ENCODE data around the gene GUCY2C.

The GUCY2C gene

GRCh38 chr12:14619741-14620501 is 76.5 kb downstream of the GUCY2C start:
- no peak for DNase-seq

GRCh38 chr12:14618983-14619382 is 77.4 kb downstream of the GUCY2C start:
- peak in 2 of 3 donors; percentile 19 to 46 for DNase-seq

- DNase-seq: peak; percentile 36 to 76 (median 69)
These were observed 81.7 kb downstream of the GUCY2C start for GRCh38 chr12:14614704-14615121.

GRCh38 chr12:14613718-14614117 is 82.7 kb downstream of the GUCY2C start:
- peak; percentile 39 to 69 (median 62) for DNase-seq

GRCh38 chr12:14612898-14613445 is 83.4 kb downstream of the GUCY2C start:
- no peak for DNase-seq

GRCh38 chr12:14612250-14612649 is 84.1 kb downstream of the GUCY2C start:
- no peak for DNase-seq

GRCh38 chr12:14611640-14612203 is 84.7 kb downstream of the GUCY2C start:
- DNase-seq: no peak

GRCh38 chr12:14607568-14607967 is 88.8 kb downstream of the GUCY2C start:
- peak; percentile 4 to 34 (median 27) for DNase-seq

GRCh38 chr12:14605401-14605989 is 90.9 kb downstream of the GUCY2C start:
- DNase-seq: peak in 2 of 3 donors; percentile 30 to 39

- DNase-seq: peak in 1 of 3 donors; percentile 27
These were observed 94.5 kb downstream of the GUCY2C start for GRCh38 chr12:14601692-14602478.

GRCh38 chr12:14597480-14597879 is 98.9 kb downstream of the GUCY2C start:
- no peak for DNase-seq

GRCh38 chr12:14591719-14592118 is 104.7 kb downstream of the GUCY2C start:
- no peak for DNase-seq

GRCh38 chr12:14589169-14590004 is 107.0 kb downstream of the GUCY2C start:
- DNase-seq: no peak

GRCh38 chr12:14588571-14588970 is 107.8 kb downstream of the GUCY2C start:
- DNase-seq: no peak

- DNase-seq: no peak
These were observed 117.8 kb downstream of the GUCY2C start for GRCh38 chr12:14578646-14579045.

GRCh38 chr12:14577344-14577743 is 119.1 kb downstream of the GUCY2C start:
- peak in 1 of 3 donors; percentile 19 for DNase-seq

- DNase-seq: no peak
These were observed 119.5 kb downstream of the GUCY2C start for GRCh38 chr12:14576896-14577295.

GRCh38 chr12:14575585-14575984 is 120.8 kb downstream of the GUCY2C start:
- DNase-seq: no peak

- DNase-seq: no peak
These were observed 123.3 kb downstream of the GUCY2C start for GRCh38 chr12:14573118-14573517.

- DNase-seq: no peak
These were observed 124.0 kb downstream of the GUCY2C start for GRCh38 chr12:14572401-14572800.

GRCh38 chr12:14571779-14572178 is 124.6 kb downstream of the GUCY2C start:
- DNase-seq: no peak

- no peak for DNase-seq
These were observed 126.2 kb downstream of the GUCY2C start for GRCh38 chr12:14570231-14570630.

Data from suppressor macrophage treated with lipopolysaccharide for 1 hour (primary cell).